ENCODE data around the gene ITGAL. TPM values are rescaled to one million over a fixed set of nuclear protein-coding genes. Genes with fewer than 3 reads are reported as not detected.

The ITGAL gene
- total and polyA plus RNA-seq, 2 of the 8 experiments (the other 6 are each of a cell fraction or from before 2014, with no cell fraction given): not detected

DNA sequence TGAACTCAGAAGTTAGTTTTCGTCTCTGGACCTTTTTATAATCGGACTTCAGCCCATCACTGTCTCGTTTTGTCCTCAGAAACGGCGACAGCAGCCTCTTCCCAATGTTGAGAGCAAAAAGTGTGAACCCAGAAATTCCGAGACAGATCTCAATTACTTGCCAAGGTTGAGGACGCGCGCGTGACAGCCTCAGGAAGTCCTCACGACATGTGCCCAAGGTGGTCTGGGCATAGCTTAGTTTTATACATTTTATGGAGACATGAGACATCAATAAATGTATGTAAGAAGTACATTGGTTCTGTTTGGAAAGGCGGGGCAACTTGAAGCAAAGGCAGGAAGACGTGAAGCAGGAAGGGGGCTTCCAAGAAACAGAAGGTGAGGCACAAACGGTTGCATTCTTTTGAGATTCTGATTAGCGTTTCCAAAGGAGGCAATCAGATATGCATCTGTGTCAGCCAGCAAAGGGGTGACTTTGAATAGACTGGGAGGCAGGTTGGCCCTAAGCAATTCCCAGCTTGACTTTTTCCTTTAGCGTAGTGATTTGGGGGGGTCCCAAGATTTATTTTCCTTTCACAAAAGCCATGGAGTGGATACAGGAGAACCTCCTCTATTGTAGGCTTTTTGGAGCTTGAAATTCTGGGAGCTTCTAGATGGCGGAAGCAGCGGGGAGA, 62.7 kb downstream of the ITGAL start:
- peaks cover 2% of the 10 kb centered on the region for H3K79me1 ChIP-seq (ENCODE audit: low read depth, low read length)
- DNase-seq (ENCODE audit: low read depth in 1 of 2, low spot score in 2 of 2) (peak in 1 of 2 experiments; percentile 46), FAIRE-seq (no peak)
- no peak overlapping the region for H2BK20ac ChIP-seq (ENCODE audit: low read length)
- peaks cover 0 to 5% of the 10 kb centered on the region in 2 experiments for H4K20me1 ChIP-seq (replicated peaks in 1 of 2; ENCODE audit: control insufficient read depth in 1 of 2, insufficient read depth in 2 of 2, low read length in 2 of 2)
- POLR2A ChIA-PET (ENCODE audit: partially characterized antibody): interaction anchor here (0.6 to 5.3 kb wide), 31 partner anchors 9 to 180 kb away, joined by 3 to 121 read pairs (median 5); partner anchors contain the start of genes CD2BP2, DCTPP1, SEPHS2 and ZNF688
- no peaks in the 10 kb centered on the region for H3K9me3 ChIP-seq (ENCODE audit: insufficient read depth in 2 of 2, low read depth in 1 of 2, low read length in 1 of 2)
- peaks cover 0 to 8% (median 2%) of the 10 kb centered on the region in 4 experiments; a peak in 2 of 8 replicates for H3K36me3 ChIP-seq (ENCODE audit: control insufficient read depth in 2 of 4, insufficient read depth in 4 of 4, low read length in 3 of 4)
- no peak overlapping the region for H2BK15ac ChIP-seq (ENCODE audit: low read length)
- peak overlapping the region; percentile 58 to 86 for H3K4me2 ChIP-seq (ENCODE audit: insufficient read depth in 1 of 2, low read depth in 2 of 2, low read length in 2 of 2)
- H2AK5ac ChIP-seq (ENCODE audit: low read depth, low read length): peak overlapping the region; percentile 11
- peak overlapping the region; percentile 94 for H2BK5ac ChIP-seq (ENCODE audit: low read depth, low read length)
- peaks cover 0 to 8% (median 3%) of the 10 kb centered on the region in 4 experiments; a peak in 3 of 7 replicates for H3K4me1 ChIP-seq (replicated peaks in 1 of 4; ENCODE audit: control insufficient read depth in 3 of 4, insufficient read depth in 4 of 4, low read length in 3 of 4)
- H4K91ac ChIP-seq (replicated peaks; ENCODE audit: insufficient read length, low read length): peak overlapping the region; percentile 81
- peak overlapping the region; percentile 85 for H2BK12ac ChIP-seq (ENCODE audit: low read depth, low read length)
- TF ChIP-seq POLR2A (IDR thresholded peaks at IDR 0.05; ENCODE audit: control extremely low read depth in 1 of 2, low read depth in 2 of 2, low read length in 2 of 2) (peak; percentile 36 to 61; a peak in 2 of 3 replicates), ASH2L (IDR thresholded peaks at IDR 0.05; ENCODE audit: low read length) (peak; percentile 2), SAP30 (IDR thresholded peaks at IDR 0.05; ENCODE audit: insufficient read depth, insufficient replicate concordance, low read length) (peak; percentile 70), CEBPB (IDR thresholded peaks at IDR 0.05; ENCODE audit: low read depth, low read length) (no peak), SP4 (IDR thresholded peaks at IDR 0.05; ENCODE audit: low read length) (0 out of 2 replicates have a peak, but pooled peaks have one; percentile 41), GTF2F1 (IDR thresholded peaks at IDR 0.05; ENCODE audit: borderline replicate concordance, low read depth, low read length) (0 out of 2 replicates have a peak, but pooled peaks have one; percentile 37), CTBP2 (IDR thresholded peaks at IDR 0.05; ENCODE audit: borderline replicate concordance, insufficient read depth, insufficient read length, low read length) (no peak), POLR2AphosphoS5 (IDR thresholded peaks at IDR 0.05; ENCODE audit: low read depth, low read length) (no peak), CBX5 (IDR thresholded peaks at IDR 0.05; ENCODE audit: low read depth, low read length) (no peak)
- H3K56ac ChIP-seq (replicated peaks; ENCODE audit: insufficient read length, low read depth, low read length): peak overlapping the region; percentile 88
- no peak overlapping the region for H3K14ac ChIP-seq (ENCODE audit: insufficient read length)
- peak overlapping the region; percentile 67 to 94 (median 88) for H3K9ac ChIP-seq (replicated peaks in 1 of 4; ENCODE audit: extremely low read depth in 1 of 4, low read depth in 3 of 4, low read length in 3 of 4)
- peak overlapping the region; percentile 84 for H4K5ac ChIP-seq (ENCODE audit: insufficient read length, low read depth, low read length)
- WGBS, 2 experiments (ENCODE audit: extremely low coverage in 1 of 2, insufficient coverage in 1 of 2, insufficient read length in 1 of 2, insufficient replicate concordance in 2 of 2, low coverage in 1 of 2, low lambda C conversion rate in 2 of 2, missing lambda C conversion rate in 1 of 2): 3% methylated on average over 18 of the region's 18 CpGs; no CpG with 5 or more reads in 1 of the 2 experiments
- peak overlapping the region; percentile 63; the same call in 1 of the 2 replicates for H4K8ac ChIP-seq (ENCODE audit: extremely low read depth, insufficient read depth, low read length)
- peak overlapping the region; percentile 28 for H3K4ac ChIP-seq (replicated peaks; ENCODE audit: insufficient read length, low read depth, low read length)
- H3K23ac ChIP-seq (ENCODE audit: insufficient read length): no peak overlapping the region
- no peak overlapping the region for H2AFZ ChIP-seq (ENCODE audit: low read length)
- H3K18ac ChIP-seq (ENCODE audit: extremely low read depth, low read length): peak overlapping the region; percentile 73
- H3K4me3 ChIP-seq (ENCODE audit: extremely low read depth in 1 of 4, insufficient read depth in 2 of 4, low read depth in 3 of 4, low read length in 4 of 4): peak overlapping the region; percentile 61 to 85 (median 70)
- H3K27me3 ChIP-seq (replicated peaks in 1 of 4; ENCODE audit: control insufficient read depth in 3 of 4, extremely low read depth in 1 of 4, insufficient read depth in 3 of 4, low read length in 3 of 4): no peaks in the 10 kb centered on the region
- H3K23me2 ChIP-seq (ENCODE audit: low read depth, low read length): peaks cover 7% of the 10 kb centered on the region
- CTCF ChIA-PET (ENCODE audit: partially characterized antibody): interaction anchor here (0.6 to 4.4 kb wide), 30 partner anchors 10 to 1591 kb away, joined by 3 to 28 read pairs (median 5); partner anchors contain the start of genes DCTPP1 and ZNF764
- H3K79me2 ChIP-seq (ENCODE audit: control insufficient read depth in 1 of 2, insufficient read depth in 2 of 2, low read length in 2 of 2): peaks cover 0 to 4% of the 10 kb centered on the region in 2 experiments; a peak in 1 of 4 replicates
- H2BK120ac ChIP-seq (replicated peaks; ENCODE audit: low read depth, low read length): peak overlapping the region; percentile 17
- H3K27ac ChIP-seq (ENCODE audit: low read depth, low read length): peak overlapping the region; percentile 94
